Heart right ventricle (tissue), 16 donors: ENCODE data around the gene ST3GAL4. TPM values are rescaled to one million over a fixed set of nuclear protein-coding genes. Genes with fewer than 3 reads are reported as not detected.
"Not testable (repeated sequence)": the region's sequence is repeated elsewhere in the genome, so short reads cannot be mapped to it uniquely, and the experiment has no call there.

Source experiments
- ATAC-seq, 8 donors: fragments of 200-7000 bp; cut with Tn5 transposase; one replicate each; pipeline ENCODE4 v1.9.1; 2020; ENCODE audit warnings: mild to moderate bottlenecking in 8 of 8, moderate library complexity in 8 of 8, moderate number of reproducible peaks in 1 of 8
- DNase-seq, 2 donors: peaks; one replicate each; pipeline ENCODE4 v3.0.0-alpha.2; 2020
- H3K27ac ChIP-seq, 10 donors: fragments of 200-600 bp; sonication (generic) in 2 of 10; one replicate each; pipeline versions ENCODE4 v1.5.0 to v1.8.0; 2020 to 2022; ENCODE audit warnings: mild to moderate bottlenecking in 3 of 10
- H3K27me3 ChIP-seq, 7 donors: fragments of 200-600 bp; one replicate each; pipeline ENCODE4 v1.8.0; 2021 to 2022; ENCODE audit warnings: mild to moderate bottlenecking in 2 of 7
- H3K36me3 ChIP-seq, 9 donors: fragments of 200-600 bp; sonication (generic) in 1 of 9; one replicate each; pipeline versions ENCODE4 v1.5.0 to v1.8.0; 2020 to 2022; ENCODE audit warnings: mild to moderate bottlenecking in 2 of 9
- H3K4me1 ChIP-seq, 9 donors: fragments of 200-600 bp; sonication (generic) in 1 of 9; one replicate each; pipeline versions ENCODE4 v1.5.0 to v1.8.0; 2020 to 2022; ENCODE audit warnings: mild to moderate bottlenecking in 4 of 9
- H3K4me3 ChIP-seq, 10 donors: fragments of 200-600 bp; sonication (generic) in 2 of 10; one replicate each; pipeline versions ENCODE4 v1.5.0 to v1.8.0; 2020 to 2022; ENCODE audit warnings: mild to moderate bottlenecking in 7 of 10, moderate library complexity in 2 of 10
- H3K9me3 ChIP-seq, 11 donors: fragments of 200-600 bp in 10 of 11; sonication (generic) in 2 of 11; one replicate each; pipeline versions ENCODE4 v1.5.0 to v1.8.0; 2013 to 2022; ENCODE audit warnings: mild to moderate bottlenecking in 2 of 11, control low read depth in 1 of 11, moderate library complexity in 1 of 11
- WGBS, 2 donors: extraction: QIAGEN DNeasy Blood & Tissue Kit; methylation state at CpG; one replicate each; pipeline ENCODE4 v1.1.7; 2013; ENCODE audit warnings: inconsistent platforms in 1 of 2; 5-methylcytosine and 5-hydroxymethylcytosine counted together
- intact Hi-C, 10 donors: fragments of 100-400 bp; cut with DNase I; formaldehyde crosslinking; loops; one replicate each; pipeline versions ENCODE4 v1.11.1 to v1.14.2; 2022
- polyA plus RNA-seq, 2 donors: library from polyadenylated mRNA; stranded (reverse); fragments of 200-250 nt; gene quantifications; one replicate each; pipeline ENCODE4 v1.2.3, GENCODE V29; 2013
- total RNA-seq, 10 donors: library from RNA; stranded (reverse); fragmentation: NEBNext Ultra II Directional in 3 of 10; extraction: Animal tissue kit (Norgen Biotek cat#: 25700) in 3 of 10; gene quantifications; one replicate each; pipeline versions ENCODE4 v1.2.1 to v1.2.4, GENCODE V29; 2021 to 2023
- TF ChIP-seq, protein P1 (sequence below), 9 donors: fragments of 200-600 bp; sonication (generic) in 2 of 9; IDR thresholded peaks; one replicate each; pipeline versions ENCODE4 v1.5.0 to v1.8.0; 2021 to 2022; ENCODE audit warnings: antibody characterized with exemption in 9 of 9, mild to moderate bottlenecking in 5 of 9, moderate library complexity in 1 of 9
- donor health status: Arrhythmogenic right ventricular cardiomyopathy.
- donor health status: ischemic (EF 13 %, LVEDD 7.1; RV severe dilation, severe dysfunction).
- donor health status: healthy with polysubstance abuse.
- donor health status: DM: no; HTN: yes; CAD: no.
- donor health status: DM: no; HTN: no; CAD: no.
- donor health status: ischemic (EF 25% LVEDD 6.9; RV normal size, moderate dysfunction).
- donor health status: ischemic (EF 25% LVEDD 5.7; RV mildly dilated, moderate dysfunction).
- donor health status: healthy.
- donor health status: DM: yes; HTN: yes; CAD: no.
- donor health status: Ischemic cardiomyopathy.
- donor health status: ischemic (EF 35%, LVEDD 5.7; RV mildly dilated, moderate dysfunction).
- donor health status: nonischemic (EF 11% LVEDD 7.7; RV severe dilation, severe dysfunction).
- donor health status: DM: yes; HTN: yes; CAD: no.
- donor health status: PGD.
- donor health status: ischemic (EF 29% LVEDD 5.4; RV normal size, mild dysfunction).
- donor health status: nonischemic (EF 23%, LVEDD 6.1; RV moderate dilation, normal function).

Gene ST3GAL4
- total and polyA plus RNA-seq, 12 donors = 24.8 to 98.2 (median 44.8) TPM

DNA sequence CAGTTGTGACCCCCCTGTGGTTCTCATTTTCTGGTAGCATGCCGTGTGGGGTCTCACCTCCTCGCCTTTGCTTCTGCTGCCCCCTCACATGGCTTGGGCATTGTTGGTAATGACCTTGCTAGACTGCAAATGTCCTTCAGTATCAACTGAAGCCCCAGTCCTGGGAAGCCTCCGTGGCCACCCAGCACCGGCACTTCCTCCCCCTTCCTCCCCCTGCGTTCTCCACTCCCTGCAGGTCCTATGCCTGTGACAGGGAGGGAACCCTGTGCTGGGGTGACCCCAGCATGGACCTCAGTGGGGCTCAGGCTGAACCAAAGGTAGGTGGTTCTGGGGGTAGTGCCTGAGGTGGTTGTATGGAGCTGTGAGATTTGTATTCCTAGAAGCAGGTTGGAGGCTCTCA, 5.9 kb downstream of the ST3GAL4 start:
- DNase-seq = no peak
- Histone ChIP-seq H3K27me3 (no peaks in the 10 kb centered on the region), H3K4me3 (no peak overlapping the region), H3K36me3 (no peaks in the 10 kb centered on the region), H3K9me3 (no peaks in the 10 kb centered on the region), H3K27ac (peak overlapping the region in 6 of 10 donors; percentile 5 to 52 (median 28)), H3K4me1 (peaks cover 28 to 95% (median 70%) of the 10 kb centered on the region in 9 donors)
- 45 to 58% methylated on average over 5 of the region's 5 CpGs for WGBS, 2 donors
- intact Hi-C loops = no loop called here
- TF ChIP-seq, protein P1, sequence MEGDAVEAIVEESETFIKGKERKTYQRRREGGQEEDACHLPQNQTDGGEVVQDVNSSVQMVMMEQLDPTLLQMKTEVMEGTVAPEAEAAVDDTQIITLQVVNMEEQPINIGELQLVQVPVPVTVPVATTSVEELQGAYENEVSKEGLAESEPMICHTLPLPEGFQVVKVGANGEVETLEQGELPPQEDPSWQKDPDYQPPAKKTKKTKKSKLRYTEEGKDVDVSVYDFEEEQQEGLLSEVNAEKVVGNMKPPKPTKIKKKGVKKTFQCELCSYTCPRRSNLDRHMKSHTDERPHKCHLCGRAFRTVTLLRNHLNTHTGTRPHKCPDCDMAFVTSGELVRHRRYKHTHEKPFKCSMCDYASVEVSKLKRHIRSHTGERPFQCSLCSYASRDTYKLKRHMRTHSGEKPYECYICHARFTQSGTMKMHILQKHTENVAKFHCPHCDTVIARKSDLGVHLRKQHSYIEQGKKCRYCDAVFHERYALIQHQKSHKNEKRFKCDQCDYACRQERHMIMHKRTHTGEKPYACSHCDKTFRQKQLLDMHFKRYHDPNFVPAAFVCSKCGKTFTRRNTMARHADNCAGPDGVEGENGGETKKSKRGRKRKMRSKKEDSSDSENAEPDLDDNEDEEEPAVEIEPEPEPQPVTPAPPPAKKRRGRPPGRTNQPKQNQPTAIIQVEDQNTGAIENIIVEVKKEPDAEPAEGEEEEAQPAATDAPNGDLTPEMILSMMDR (IDR thresholded peaks at IDR 0.05) = no peak
- no peak for ATAC-seq

DNA sequence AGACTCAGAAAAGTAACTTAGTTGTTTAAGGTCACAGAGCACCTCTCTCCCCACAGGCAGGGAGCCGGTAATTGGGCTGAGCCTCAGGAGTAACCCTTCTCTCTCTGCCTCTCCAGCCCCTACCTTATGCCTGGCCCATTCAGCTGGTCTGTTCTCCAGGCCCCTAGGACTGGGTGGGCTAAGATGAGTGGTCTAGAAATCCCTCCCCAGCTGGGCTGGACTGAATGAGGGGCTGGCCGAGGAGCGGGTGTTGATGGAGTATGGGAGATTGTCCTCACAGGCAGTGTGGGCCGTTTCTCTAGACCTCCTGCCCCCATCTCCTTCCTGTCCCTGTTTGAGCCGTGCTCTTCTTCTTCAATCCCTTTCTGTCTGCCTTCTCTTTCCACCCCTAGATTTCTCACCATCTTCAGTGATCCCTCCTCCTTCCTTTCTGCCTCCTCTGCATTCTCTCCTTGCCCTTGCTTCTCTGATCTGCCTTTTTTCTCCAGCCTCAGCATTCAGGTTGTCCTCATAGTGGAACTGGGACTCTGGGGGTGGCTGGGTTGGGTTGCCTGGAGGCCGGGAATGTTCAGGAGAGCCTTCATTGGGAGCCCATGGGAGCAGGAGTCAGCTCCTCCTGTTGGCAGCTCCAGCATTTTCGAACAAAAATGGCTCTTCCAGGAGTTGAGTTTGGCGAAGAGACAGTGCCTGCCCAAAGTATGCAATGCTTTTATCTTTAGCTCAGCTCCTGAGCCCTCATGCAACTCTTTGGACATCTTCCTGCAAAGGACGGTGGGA, 7.6 kb downstream of the ST3GAL4 start:
- H3K4me1 ChIP-seq = peaks cover 20 to 93% (median 58%) of the 10 kb centered on the region in 9 donors
- DNase-seq (no peak), ATAC-seq (no peak)
- TF ChIP-seq, protein P1 (IDR thresholded peaks at IDR 0.05) = no peak
- H3K36me3 ChIP-seq = no peaks in the 10 kb centered on the region
- peak overlapping the region in 6 of 10 donors; percentile 23 to 70 (median 55) for H3K27ac ChIP-seq
- no peak overlapping the region for H3K4me3 ChIP-seq
- no peaks in the 10 kb centered on the region for H3K9me3 ChIP-seq
- no peaks in the 10 kb centered on the region for H3K27me3 ChIP-seq
- intact Hi-C loops = no loop called here
- WGBS, 2 donors = 58 to 60% methylated on average over 9 of the region's 9 CpGs

DNA sequence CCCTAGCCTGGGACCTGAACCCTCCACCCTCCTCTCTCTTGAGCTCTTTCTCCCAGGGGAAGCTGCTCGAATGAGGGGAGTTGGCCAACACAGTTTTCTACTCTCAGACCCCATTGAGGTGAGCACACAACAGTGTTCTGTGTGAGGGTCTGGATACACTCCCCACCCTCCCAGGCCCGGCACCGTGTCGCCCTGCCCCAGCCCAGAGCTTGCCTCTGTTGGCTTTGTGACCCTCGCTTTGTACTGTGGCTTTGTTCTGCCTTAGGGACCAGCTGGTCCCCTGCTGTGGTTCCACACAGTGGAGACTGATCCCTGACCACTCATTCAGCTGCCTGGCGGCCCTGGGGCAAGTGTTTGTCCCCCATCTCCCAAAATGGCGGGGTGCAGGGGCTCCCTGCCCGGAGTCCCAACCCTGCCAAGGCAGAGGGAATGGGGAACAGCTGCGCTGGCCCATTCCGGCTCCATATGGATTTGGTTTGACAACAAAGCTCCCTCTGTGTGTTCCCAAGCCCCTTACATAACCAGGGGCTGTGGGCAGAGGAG, 8.3 kb downstream of the ST3GAL4 start:
- 77 to 81% methylated on average over 10 of the region's 10 CpGs for WGBS, 2 donors

GRCh38 chr11:126364735-126365134, 9.2 kb downstream of the ST3GAL4 start:
- Histone ChIP-seq H3K4me1 (peaks cover 16 to 90% (median 53%) of the 10 kb centered on the region in 9 donors), H3K27ac (peak overlapping the region in 2 of 10 donors; percentile 41 to 52)
- H3K27me3 ChIP-seq, H3K4me3 ChIP-seq, intact Hi-C loops, H3K36me3 ChIP-seq, H3K9me3 ChIP-seq, DNase-seq: not testable (repeated sequence)
- ATAC-seq = peak in 4 of 8 donors; percentile 11 to 23 (median 18)
- whole genome bisulfite sequencing, 2 donors = 64 to 71% methylated on average over 1 to 4 of the region's 9 CpGs

More for the DNA sequence above, 8.3 kb downstream of the ST3GAL4 start:
- peak in 1 of 2 donors; percentile 33 for DNase-seq
- peak in 4 of 8 donors; percentile 0 to 20 (median 8) for ATAC-seq
- TF ChIP-seq, protein P1 (IDR thresholded peaks at IDR 0.05) = no peak
- peaks cover 18 to 93% (median 53%) of the 10 kb centered on the region in 9 donors for H3K4me1 ChIP-seq
- no peaks in the 10 kb centered on the region for H3K27me3 ChIP-seq
- no peaks in the 10 kb centered on the region for H3K9me3 ChIP-seq
- intact Hi-C loops = no loop called here
- peak overlapping the region in 6 of 10 donors; percentile 43 to 70 (median 55) for H3K27ac ChIP-seq
- no peaks in the 10 kb centered on the region for H3K36me3 ChIP-seq
- H3K4me3 ChIP-seq = no peak overlapping the region

DNA sequence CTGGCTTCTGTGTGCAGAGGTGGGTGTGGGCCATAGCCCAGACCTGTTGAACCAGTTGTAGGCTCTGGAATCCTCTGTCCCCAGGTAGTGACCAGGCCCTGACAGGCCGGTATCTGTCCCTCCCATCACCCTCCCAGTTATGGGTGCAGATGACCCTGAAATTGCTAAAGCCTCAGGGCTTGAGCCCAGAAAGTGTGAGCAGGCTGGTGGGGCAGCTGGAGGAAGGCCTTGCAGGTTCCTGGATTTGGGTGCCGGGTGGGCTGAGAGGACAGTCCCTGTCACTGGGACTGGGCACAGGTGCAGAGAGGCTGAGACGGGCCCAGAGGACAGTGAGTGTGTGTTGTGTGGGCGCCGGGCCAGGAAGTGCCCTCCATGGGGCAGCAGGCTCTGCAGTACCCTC, 10.0 kb downstream of the ST3GAL4 start:
- H3K27ac ChIP-seq = peak overlapping the region in 6 of 10 donors; percentile 30 to 77 (median 54)

More for the DNA sequence above, 10.0 kb downstream of the ST3GAL4 start:
- H3K4me1 ChIP-seq = peaks cover 16 to 82% (median 50%) of the 10 kb centered on the region in 9 donors
- ATAC-seq = peak in 4 of 8 donors; percentile 0 to 35 (median 9)
- H3K27me3 ChIP-seq, H3K4me3 ChIP-seq, H3K36me3 ChIP-seq, intact Hi-C loops, DNase-seq, H3K9me3 ChIP-seq: not testable (repeated sequence)
- WGBS, 2 donors = 66 to 76% methylated on average over 5 of the region's 5 CpGs
